Smooth muscle cell (in vitro differentiated cells): ENCODE results near the gene CROCC2. TPM values are rescaled to one million over a fixed set of nuclear protein-coding genes. Genes with fewer than 3 reads are reported as not detected.

ENCODE experiments used
- DNase-seq: peaks from one replicate; lab custom pipeline; 2025; ENCODE audit not compliant: unreplicated experiment; lab: John Stamatoyannopoulos, UW
- H2AFZ ChIP-seq: fragments of 200-600 bp; sonication (generic); 2 replicates; pipeline ENCODE4 v1.6.0; 2016; ENCODE audit warnings: antibody characterized with exemption, low read depth, mild to moderate bottlenecking
- H3F3A ChIP-seq: fragments of 200-600 bp; sonication (generic); 2 replicates; pipeline ENCODE4 v1.6.0; 2017; ENCODE audit warnings: antibody characterized with exemption, low read depth
- H3K27ac ChIP-seq: fragments of 200-600 bp; sonication (generic); 2 replicates; pipeline ENCODE4 v1.5.1; 2016; ENCODE audit warnings: low read depth, mild to moderate bottlenecking
- H3K27me3 ChIP-seq: fragments of 200-600 bp; sonication (generic); 2 replicates; pipeline ENCODE4 v1.6.1; 2016; ENCODE audit warnings: low read depth, mild to moderate bottlenecking
- H3K36me3 ChIP-seq: fragments of 200-600 bp; sonication (generic); 2 replicates; pipeline ENCODE4 v1.5.1; 2016; ENCODE audit warnings: low read depth
- H3K4me1 ChIP-seq: fragments of 200-600 bp; sonication (generic); 2 replicates; pipeline ENCODE4 v1.5.1; 2016; ENCODE audit warnings: low read depth
- H3K4me2 ChIP-seq: fragments of 200-600 bp; sonication (generic); 2 replicates; pipeline ENCODE4 v1.6.0; 2016; ENCODE audit warnings: mild to moderate bottlenecking
- H3K4me3 ChIP-seq: fragments of 200-600 bp; sonication (generic); 2 replicates; pipeline ENCODE4 v1.5.1; 2016; ENCODE audit warnings: mild to moderate bottlenecking
- H3K79me2 ChIP-seq: fragments of 200-600 bp; sonication (generic); 2 replicates; pipeline ENCODE4 v1.6.0; 2016; ENCODE audit warnings: low read depth, mild to moderate bottlenecking
- H3K9ac ChIP-seq: fragments of 200-600 bp; sonication (generic); 2 replicates; pipeline ENCODE4 v1.6.0; 2016; ENCODE audit warnings: low read depth
- H3K9me3 ChIP-seq: fragments of 200-600 bp; sonication (generic); replicated peaks from 2 replicates; pipeline ENCODE4 v1.5.1; 2016; ENCODE audit warnings: low read depth
- H4K20me1 ChIP-seq: fragments of 200-600 bp; sonication (generic); 2 replicates; pipeline ENCODE4 v1.6.0; 2016; ENCODE audit warnings: low read depth
- WGBS: methylation state at CpG from one replicate; pipeline ENCODE4 v1.1.7; 2016; ENCODE audit warnings: low lambda C conversion rate; 5-methylcytosine and 5-hydroxymethylcytosine counted together
- polyA plus RNA-seq: library from polyadenylated mRNA; unstranded; fragments of >200 nt; fragmentation: Nextera tagmentation; extraction: Ambion mirVana; gene quantifications from 2 replicates; pipeline ENCODE4 v1.2.1, GENCODE V29; 2016
- total RNA-seq: library from RNA; depleted of rRNA; stranded (reverse); fragments of >200 nt; gene quantifications from 2 replicates; pipeline ENCODE4 v1.2.3, GENCODE V29; 2014
- TF ChIP-seq, protein P1 (sequence below): fragments of 200-600 bp; sonication (generic); IDR thresholded peaks from 2 replicates; pipeline ENCODE4 v1.5.1; 2017; ENCODE audit warnings: borderline replicate concordance, mild to moderate bottlenecking, antibody characterized with exemption; ENCODE audit not compliant: insufficient read depth, poor library complexity, severe bottlenecking

The CROCC2 gene
- total and polyA plus RNA-seq, 2 experiments from 2014 or later: not detected

DNA sequence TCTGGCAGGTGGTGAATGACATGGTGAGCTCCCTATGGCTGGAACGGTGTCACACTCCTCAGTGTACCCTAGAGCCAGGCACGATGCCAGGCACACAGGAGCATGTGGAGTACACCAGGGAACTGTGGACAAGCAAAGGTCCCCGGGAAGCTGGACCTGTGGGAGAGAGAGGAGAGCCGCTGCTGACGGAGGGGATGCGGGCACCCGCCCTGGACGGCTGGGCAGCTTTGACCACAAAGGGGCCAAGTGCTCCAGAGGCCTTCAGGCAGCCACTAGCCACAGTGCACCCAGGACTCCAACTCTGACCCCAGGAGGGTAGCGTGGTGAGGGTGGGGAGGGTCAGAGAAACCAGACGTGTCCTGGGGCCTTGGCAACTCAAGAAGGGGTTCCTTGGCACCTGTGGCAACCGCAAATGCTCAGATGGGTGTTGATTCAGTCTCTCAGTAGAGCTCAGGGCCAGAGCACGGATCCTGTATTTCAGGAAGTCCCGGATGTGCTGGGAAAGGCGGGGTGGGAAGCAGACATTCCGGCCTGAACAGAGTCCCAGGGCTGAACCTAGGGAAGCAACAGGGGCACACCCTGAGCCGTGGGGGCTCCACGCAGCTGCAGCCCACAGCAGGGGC, 7.9 kb upstream of the CROCC2 start:
- H3K4me1 ChIP-seq: peaks cover 7% of the 10 kb centered on the region
- TF ChIP-seq, protein P1, sequence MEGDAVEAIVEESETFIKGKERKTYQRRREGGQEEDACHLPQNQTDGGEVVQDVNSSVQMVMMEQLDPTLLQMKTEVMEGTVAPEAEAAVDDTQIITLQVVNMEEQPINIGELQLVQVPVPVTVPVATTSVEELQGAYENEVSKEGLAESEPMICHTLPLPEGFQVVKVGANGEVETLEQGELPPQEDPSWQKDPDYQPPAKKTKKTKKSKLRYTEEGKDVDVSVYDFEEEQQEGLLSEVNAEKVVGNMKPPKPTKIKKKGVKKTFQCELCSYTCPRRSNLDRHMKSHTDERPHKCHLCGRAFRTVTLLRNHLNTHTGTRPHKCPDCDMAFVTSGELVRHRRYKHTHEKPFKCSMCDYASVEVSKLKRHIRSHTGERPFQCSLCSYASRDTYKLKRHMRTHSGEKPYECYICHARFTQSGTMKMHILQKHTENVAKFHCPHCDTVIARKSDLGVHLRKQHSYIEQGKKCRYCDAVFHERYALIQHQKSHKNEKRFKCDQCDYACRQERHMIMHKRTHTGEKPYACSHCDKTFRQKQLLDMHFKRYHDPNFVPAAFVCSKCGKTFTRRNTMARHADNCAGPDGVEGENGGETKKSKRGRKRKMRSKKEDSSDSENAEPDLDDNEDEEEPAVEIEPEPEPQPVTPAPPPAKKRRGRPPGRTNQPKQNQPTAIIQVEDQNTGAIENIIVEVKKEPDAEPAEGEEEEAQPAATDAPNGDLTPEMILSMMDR: no peak
- H3K36me3 ChIP-seq: no peaks in the 10 kb centered on the region
- H3K9ac ChIP-seq: no peak overlapping the region
- H3K4me3 ChIP-seq: no peak overlapping the region
- no peak overlapping the region for H3K27ac ChIP-seq
- H3F3A ChIP-seq: no peaks in the 10 kb centered on the region
- no peaks in the 10 kb centered on the region for H4K20me1 ChIP-seq
- H3K27me3 ChIP-seq: no peaks in the 10 kb centered on the region
- no peaks in the 10 kb centered on the region for H3K79me2 ChIP-seq
- WGBS: 77% methylated on average over 17 of the region's 17 CpGs
- no peak overlapping the region for H3K4me2 ChIP-seq
- H2AFZ ChIP-seq: no peak overlapping the region
- no peaks in the 10 kb centered on the region for H3K9me3 ChIP-seq
- DNase-seq: no peak

DNA sequence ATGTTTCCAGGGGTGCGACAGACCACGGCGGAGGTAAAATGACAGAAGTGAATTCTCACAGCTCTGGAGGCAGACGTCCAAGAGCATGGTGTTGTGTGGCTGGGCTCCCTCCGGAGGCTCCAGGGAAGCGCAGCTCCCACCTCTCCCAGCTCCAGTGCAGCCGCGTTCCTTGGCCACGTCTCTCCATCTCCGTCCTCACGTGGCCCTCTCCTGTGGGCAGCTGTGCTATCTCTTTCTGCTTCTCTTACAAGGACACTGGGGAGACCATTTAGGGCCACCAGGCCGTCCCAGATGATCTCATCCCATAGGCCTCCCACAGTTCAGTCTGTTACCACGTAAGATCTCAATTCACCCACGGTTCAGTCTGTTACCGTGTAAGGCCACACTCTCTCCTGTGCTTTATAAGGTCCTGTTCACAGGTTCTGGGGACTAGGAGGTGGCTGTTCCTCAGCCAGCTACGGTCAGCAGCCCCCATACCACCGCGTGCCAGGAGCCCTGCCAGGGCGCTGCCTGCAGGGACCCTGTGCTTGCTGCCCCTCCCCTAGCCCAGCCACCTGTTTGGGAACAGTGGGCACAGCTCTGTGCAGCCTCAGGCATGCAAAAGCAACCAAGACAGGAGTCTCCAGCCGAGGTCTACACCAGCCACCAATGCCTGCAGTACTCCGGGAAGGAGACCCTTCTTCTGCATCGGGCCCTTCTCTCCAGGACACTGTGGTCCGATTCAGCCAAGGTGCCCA, 7.2 kb upstream of the CROCC2 start:
- H3K4me2 ChIP-seq: no peak overlapping the region
- H3K27me3 ChIP-seq: no peaks in the 10 kb centered on the region
- no peaks in the 10 kb centered on the region for H3K9me3 ChIP-seq
- H3K36me3 ChIP-seq: no peaks in the 10 kb centered on the region
- H4K20me1 ChIP-seq: no peaks in the 10 kb centered on the region
- H3K27ac ChIP-seq: no peak overlapping the region
- no peak overlapping the region for H3K4me3 ChIP-seq
- no peak overlapping the region for H3K9ac ChIP-seq
- H3K4me1 ChIP-seq: peaks cover 1% of the 10 kb centered on the region
- TF ChIP-seq, protein P1: no peak
- no peaks in the 10 kb centered on the region for H3F3A ChIP-seq
- DNase-seq: no peak
- no peaks in the 10 kb centered on the region for H3K79me2 ChIP-seq
- H2AFZ ChIP-seq: no peak overlapping the region
- 82% methylated on average over 21 of the region's 23 CpGs for WGBS

DNA sequence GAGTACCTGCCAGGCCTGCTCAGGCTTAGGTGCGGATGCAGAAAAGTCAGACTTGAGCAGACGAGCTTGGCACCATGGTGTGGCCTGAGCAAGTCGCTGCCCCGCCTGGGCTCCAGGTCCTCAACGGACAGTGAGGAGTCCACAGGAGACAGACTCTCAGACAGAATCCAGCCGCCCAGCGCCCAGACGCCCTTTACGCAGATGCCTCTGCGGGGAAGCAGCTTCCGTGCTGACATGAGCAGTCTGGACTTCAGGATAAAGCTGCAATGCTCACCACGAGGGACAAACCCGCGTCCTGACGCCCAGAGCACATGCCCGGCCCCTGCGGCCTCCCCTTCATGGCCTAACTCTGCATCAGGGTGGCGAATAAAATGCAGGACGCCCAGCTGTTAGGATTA, 6.7 kb upstream of the CROCC2 start:
- Histone ChIP-seq H3K4me3 (no peak overlapping the region), H4K20me1 (no peaks in the 10 kb centered on the region), H3K27ac (no peak overlapping the region), H3K36me3 (no peaks in the 10 kb centered on the region), H3K4me2 (no peak overlapping the region), H2AFZ (no peak overlapping the region), H3K27me3 (no peaks in the 10 kb centered on the region), H3K9me3 (no peaks in the 10 kb centered on the region), H3K4me1 (no peaks in the 10 kb centered on the region), H3K79me2 (no peaks in the 10 kb centered on the region), H3K9ac (no peak overlapping the region), H3F3A (no peaks in the 10 kb centered on the region)
- DNase-seq: no peak
- TF ChIP-seq, protein P1: no peak
- WGBS: 80% methylated on average over 19 of the region's 19 CpGs
